HG02981 (cell line): ENCODE data around the gene SMAP2.

Experiments
- ATAC-seq: cut with Tn5 transposase; IDR thresholded peaks from one replicate; pipeline ENCODE4 v1.9.1; 2021; ENCODE audit warnings: mild to moderate bottlenecking, moderate library complexity; ENCODE audit not compliant: unreplicated experiment

The SMAP2 gene

DNA sequence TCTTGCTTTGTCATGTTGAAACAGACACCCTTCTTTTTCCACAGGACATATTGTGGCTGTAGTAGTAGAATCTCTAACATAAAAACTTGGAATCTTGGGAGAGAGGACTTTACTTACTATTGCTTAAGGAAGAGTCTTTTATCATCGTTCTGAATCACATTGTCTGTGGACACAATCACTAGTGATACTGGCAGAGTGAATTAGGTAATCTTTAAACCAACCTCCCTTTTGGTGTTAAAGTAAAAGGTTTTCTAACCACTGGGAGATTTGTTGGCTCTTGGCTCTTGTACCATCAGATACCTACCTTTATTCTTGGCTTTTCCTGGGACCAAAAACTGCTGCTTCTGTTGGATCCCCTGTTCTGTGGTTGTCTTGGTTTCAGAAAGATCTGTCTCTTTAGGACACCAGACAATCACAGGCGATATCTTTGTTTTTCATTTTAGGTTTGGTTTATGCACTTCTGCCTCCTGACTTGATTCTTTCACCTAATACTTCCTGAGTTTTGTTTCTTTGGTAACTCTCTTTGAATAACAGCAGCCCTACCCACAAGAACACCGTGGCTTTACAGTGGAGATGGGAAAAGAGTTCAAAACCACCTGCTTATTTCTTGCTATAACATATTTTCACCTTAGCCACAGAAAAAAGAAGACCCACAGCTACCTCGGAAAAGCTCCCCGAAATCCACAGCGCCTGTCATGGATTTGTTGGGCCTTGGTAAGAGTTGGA lies 40.2 kb downstream of the SMAP2 start:
- no peak for ATAC-seq

DNA sequence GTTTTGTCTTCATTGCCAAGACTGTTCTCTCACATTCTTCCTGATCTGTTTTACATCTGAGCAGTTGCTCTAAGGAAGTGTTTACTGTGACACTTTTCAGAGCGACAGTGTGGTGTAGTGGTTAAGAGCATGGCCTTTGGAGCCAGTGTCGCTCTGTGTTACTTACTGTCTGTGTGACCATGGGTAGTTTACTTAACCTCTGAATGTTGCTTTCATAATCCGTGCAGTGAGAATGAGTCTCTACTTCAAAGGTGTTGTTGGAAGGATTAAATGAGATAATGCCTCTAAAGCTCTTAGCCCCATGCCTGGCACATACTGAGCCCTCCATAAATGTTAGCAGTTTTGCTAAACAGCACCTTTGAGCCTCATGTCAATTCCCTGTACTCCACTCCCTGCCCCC lies 40.8 kb downstream of the SMAP2 start:
- ATAC-seq, result no peak

DNA sequence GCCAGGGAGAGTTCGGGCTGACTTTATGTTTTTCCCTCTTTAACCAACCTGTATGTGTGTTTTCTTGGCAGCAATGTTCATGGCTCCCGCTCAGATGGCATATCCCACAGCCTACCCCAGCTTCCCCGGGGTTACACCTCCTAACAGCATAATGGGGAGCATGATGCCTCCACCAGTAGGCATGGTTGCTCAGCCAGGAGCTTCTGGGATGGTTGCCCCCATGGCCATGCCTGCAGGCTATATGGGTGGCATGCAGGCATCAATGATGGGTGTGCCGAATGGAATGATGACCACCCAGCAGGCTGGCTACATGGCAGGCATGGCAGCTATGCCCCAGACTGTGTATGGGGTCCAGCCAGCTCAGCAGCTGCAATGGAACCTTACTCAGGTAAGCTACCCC lies 43.2 kb downstream of the SMAP2 start:
- no peak for ATAC-seq

DNA sequence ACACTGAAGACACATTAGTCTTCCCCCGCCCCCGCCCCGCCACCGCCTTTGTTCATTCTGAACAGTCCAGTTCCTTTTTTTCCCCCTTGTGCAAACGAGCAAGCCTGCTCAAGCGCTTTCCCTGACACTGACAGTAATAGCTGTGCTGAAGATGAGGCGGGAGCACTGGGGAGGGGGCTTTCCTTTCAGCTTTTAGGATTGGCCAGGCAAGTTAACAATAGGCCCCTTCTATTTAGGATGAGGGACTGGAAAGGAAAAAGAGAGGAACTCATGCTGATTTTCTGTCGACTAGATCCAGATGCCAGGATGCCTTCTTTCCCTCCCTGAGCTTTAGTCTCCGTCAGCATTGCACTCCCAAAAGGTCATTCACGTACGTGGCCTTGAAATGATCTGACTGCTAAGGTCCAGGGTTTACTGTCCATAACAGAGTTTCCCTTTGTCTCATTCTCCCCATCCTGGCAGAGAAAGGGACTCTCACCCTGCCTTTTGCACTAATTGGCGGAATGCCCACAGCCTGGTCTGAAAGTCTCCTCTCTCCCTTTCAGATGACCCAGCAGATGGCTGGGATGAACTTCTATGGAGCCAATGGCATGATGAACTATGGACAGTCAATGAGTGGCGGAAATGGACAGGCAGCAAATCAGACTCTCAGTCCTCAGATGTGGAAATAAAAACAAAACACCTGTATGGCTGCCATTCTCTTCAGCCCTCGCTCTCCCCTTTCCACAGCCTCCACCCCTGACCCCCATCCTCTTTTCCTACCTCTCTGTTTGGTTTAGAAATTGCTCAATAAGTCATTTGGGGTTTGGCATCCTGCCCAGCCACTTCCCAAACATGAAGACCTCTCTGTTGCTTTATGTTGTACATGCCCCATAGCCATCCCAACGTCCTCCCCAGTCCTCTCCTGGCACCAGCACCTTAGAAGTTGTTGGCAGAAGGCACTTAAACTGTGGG lies 48.2 kb downstream of the SMAP2 start:
- no peak for ATAC-seq

DNA sequence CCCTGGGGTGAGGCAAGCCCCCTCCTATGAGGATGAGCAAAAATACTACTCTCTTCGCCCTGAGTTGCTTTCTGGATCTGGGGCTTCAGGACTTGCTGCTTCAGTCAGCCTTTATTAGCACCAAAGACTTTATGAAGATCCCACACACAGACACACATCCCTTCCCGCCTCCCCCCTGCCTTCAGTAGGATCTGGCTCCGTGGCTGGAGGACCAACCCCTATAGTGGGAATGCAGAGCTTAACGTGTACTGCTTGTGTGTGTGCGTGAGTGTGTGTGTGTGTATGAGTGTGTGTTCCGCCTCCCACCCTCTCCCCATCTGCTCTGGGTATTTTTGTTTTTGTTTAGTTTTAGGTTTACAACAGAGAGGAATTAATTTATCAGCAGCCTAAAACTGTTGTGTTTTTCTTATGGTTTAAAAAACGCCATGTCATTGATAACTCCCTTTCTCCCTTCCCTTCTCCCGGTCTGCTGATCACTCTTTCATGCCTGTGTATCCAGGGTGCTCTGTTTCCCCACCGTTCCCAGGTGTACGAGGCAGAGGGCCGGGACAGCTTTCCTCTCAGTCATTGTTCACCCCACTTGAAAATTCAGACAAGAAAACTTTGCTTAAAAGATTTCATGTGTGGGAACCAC lies 49.2 kb downstream of the SMAP2 start:
- no peak for ATAC-seq

DNA sequence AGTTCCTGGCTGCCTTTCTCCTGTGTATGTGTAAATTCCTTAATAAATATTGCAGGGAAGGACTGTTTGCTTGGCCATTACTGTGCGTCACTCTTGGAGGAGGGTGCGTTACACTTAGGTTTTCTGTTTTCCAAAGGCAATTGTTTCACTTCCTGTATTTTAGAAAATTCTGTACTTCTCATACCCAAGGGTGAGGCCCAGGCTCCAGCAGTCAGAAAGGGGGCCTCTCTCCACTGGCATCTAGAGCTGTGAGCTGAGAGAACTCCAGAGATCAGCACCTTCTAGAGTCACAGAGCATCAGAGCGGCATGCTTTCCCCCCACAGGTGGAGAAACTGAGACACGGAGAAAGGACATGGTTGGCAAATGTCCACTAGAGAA lies 49.7 kb downstream of the SMAP2 start:
- no peak for ATAC-seq

DNA sequence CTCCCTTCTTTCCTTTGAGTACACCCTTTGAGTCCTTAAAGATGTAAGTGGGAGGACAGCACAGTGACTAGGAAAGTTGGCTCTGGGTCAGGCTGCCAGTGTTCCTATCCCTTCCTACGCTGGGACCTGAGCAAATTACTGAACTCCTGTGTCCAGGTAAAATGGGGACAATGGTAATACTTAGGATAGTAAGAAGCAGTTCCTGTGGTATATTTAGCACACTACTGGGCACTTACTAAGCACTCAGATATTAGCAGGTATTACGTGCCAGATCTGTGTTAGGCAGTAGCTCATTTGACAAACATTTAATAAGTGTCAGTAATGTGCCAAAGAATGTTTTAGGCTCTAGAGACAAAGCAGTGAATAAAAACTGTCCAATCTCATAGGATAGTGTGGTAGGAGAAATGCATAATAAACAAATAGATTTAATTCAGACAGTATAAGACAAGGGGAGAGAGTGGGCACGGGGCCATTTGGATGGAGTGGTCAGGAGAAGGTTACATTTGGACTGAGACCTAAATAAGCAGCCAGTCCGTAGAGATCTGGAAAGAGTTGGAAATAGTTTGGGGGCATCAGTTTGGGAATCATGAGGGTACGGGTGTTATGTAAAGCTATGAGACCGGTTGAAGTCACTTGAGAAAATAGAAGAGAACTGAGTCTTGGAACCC lies 50.6 kb downstream of the SMAP2 start:
- no peak for ATAC-seq

DNA sequence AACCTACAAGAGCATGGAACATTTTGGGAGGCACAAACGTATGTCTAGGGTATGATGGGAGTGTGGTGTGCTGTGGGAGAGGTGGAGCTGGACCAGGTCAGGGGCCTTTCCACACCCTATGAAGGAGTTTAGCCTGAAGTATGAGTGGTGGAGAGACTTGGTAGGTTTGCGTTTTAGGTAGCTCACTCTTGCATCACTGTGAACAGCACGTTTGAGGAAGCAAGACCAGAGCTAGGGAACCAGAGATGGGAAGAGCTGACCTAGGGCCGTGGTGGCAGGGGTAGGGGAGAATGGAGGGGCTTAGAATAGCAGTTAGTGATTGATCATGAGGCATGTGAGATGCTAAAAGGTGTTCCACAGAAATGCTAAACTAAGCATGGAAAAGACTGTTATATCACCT lies 51.7 kb downstream of the SMAP2 start:
- no peak for ATAC-seq

DNA sequence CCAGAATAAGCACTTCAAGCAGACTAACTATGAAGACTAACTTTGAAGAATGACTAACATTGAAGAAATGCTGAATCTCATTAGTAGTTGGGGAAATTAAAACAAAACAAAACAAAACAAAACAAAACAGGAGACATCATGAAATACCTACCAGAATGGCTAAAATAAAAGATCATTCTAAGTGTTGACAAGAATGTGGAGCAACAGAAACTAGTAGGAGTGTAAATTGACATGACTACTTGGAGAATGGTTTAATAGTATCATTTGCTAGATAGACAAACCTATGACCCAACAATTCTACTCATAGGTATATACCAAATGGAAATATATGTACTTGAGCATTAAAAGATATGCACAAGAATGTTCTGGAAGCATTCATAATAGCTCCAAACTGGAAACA lies 57.9 kb downstream of the SMAP2 start:
- no peak for ATAC-seq

DNA sequence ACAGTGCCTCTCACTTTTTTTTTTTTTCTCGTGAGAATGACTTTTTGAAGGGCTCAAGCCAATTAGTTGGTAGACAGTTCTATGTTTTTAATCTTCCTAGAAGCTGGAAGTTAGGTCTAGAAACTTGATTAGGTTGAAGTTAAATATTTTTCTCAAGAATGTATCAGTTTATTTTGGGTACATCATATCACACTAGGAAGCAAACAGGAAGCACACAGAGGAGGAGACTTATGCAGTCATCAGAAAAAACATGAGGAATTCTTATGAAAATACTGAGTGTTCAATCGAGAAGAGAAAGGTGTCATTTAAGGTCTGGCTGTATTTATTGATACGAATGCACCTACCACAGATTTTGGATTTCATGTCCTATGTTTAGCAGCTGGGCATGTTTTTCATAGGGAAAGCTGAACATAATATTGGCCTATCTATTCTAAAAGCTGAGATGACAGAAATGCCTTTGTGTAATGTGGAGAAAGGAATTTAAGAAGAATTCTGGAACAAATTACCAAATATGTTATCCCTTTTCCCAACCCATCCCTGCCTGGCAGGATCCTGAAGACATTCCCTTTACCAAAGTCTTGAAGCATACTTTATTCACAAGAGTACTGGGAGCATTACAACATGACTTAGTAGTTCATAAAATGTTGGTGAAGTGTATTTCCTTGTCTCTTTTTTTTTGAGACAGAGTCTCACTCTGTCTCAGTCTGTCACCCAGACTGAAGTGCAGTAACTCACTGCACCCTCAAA lies 59.3 kb downstream of the SMAP2 start:
- no peak for ATAC-seq

DNA sequence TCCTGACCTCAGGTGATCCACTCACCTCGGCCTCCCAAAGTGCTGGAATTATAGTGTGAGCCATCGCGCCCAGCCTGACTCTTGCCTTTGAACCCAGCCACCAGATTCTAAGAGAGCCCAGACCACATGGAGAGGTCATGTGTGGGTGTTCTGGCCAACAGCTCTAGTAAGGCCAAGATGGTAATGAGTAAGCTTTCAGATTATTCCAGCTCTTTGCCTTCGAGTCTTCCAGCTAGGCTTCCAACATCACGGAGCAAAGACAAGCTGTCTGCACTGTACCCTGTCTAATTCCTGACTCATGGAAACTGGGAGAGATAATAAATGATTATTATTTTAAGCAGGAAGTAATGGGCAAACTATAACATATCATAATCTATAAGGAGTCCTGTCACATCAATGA lies 61.9 kb downstream of the SMAP2 start:
- no peak for ATAC-seq

DNA sequence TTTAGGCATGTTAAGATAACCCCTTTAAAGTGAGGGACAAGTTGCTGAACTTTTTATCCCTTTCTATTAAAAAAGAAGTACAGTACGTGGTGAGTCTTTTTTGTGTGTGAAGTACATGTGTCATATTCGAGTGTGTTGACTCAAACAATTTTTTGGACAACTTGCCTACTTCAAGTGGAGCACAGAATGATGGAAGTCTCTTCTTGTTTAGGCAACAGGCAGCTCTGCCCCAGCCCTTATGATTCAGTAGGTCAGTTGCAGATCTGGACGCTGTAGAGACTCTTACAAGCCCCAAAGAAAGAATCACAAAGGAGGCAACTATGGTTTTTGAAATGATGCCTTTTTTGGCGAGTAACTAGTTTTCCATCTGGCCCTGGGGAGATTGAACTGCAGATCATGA lies 62.3 kb downstream of the SMAP2 start:
- ATAC-seq, result no peak

DNA sequence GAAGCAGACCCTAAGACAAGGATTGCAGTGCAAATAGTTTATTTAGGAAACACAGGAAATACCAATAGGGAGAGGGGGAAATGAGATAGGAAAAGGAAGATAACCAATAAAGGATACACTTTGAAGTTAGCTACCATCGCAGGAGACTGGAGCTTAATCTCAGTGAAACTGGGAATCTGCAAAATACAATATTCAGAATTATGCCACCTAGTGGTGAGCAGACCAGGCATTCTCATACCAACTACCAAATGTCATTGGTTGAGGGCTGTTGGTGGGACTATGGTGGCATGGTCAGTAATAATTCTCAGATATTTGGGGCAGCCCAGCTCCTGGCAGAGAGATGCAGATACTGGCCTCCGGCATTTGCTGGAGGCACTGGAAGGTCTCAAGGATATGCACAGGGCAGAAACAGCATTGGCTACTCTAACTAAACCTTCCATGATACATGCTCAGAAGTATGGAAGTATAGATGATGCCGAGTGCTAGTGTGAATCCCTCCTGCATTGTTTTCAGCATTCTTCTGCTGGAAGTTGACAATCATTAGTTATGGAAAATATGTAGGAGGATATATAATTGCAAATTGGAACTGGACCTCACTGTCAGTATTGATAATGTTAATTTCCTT lies 65.0 kb downstream of the SMAP2 start:
- no peak for ATAC-seq

DNA sequence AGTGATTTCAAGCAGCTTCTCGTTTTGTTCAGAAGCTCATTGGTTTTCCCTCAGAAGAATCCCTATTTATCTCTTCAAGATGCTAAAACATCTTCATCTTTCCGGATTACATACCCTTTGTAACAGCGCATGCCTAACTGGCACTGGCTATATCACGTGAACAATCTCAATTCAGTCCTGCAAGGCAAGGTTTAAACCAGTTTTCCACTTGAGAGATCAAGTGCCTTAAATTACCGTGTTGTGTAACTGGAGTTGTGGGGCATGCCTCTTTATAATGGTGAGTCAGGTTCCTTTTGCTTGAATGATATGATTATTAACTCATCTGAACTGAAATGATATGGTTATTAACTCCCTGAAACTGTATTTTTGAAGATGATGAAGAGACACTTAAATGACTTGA lies 65.7 kb downstream of the SMAP2 start:
- ATAC-seq, result no peak

DNA sequence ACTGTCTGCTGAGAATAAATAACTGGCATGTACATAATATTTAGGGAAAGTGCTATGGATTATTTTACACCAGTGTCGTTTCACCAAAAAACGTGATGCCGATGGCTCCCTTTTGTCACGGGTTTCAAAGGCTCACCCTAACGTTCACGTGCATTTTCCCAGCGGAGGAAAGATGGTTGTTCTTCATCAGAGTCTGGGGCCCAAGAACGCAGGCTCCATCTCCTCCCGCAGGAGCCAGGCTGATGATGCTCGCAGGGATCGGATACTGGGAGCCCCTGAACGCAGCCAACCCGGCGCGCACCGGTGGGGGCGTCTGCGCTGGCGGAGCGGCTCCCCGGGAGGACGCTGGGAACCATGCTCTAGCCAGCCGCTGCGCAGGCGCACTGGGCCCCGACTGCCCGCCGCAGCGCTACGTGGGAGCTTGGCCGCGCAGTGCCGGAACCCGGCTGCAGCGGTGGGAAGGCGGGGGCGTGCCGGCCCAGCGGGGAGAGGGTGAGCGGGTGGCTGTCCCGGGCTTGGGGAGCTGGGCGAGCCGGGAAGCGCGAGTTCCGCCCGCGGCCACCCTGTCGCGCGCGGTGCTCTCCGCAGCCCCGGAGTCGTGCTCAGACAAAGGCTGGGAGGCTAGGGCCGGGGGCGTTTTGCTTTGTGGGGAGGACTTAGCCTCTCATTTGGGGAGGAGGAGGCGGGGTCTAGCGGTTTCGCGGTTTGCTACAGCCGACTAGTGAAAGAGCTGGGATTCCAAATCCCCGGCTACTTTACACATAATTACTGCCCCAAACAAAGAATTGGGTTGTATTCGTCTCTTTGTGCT lies 76.4 kb downstream of the SMAP2 start, which contains the start of gene ZFP69B:
ZFP69B (plus strand) TSS at position 793 of the 811 bp plus-strand sequence. CDS start 486 bp downstream, outside the sequence.
- peak; percentile 77 for ATAC-seq

DNA sequence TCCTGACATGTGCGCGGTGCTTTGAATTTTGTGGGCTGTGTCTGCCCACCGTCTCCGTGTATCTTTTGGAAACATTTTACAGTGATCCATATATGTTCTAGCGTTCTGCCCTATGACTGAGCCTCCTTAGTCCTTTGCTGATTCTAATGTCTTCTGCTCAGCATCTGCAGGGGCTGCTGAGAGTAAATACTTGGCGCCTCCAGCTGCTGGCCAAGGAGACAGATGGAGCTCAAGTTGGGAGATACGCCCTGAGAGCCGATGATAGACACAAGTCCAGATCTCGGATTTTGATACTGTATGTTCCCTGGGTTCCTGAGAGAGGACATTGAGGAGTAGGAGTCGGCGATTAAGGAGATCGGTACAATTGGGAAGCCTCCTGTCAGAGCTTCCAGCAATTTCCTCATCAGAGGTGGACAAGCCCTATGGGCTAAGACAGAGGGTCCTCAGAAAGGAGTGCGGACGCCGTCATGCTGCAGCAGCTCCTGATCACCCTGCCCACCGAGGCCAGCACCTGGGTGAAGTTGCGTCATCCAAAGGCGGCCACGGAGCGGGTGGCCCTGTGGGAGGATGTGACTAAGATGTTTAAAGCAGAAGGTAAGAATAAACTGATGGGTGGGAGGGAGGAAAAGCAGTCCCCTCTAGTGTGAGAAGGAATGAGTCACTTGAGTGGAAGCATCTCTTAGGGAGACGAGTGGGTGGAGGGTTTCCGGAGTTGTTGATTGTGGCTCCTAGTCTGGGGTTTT lies 77.1 kb downstream of the SMAP2 start:
- peak; percentile 38 for ATAC-seq

DNA sequence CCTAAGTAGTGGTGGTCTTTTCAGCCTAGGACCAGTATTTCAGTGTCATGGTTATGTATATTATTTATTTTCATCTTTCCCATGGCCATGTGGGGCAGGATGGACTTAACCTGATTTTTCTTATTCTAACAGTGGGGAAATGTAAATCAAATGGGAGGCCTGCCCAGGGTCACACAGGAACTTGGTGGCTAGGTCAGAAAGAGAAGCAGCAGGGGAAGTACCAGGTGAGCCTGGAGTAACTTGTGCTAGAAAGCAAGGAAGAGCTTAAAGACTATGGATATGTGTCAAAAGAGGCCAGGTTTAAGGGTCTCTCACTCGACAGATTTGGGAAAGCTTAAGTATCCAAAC lies 77.7 kb downstream of the SMAP2 start:
- ATAC-seq, result no peak

DNA sequence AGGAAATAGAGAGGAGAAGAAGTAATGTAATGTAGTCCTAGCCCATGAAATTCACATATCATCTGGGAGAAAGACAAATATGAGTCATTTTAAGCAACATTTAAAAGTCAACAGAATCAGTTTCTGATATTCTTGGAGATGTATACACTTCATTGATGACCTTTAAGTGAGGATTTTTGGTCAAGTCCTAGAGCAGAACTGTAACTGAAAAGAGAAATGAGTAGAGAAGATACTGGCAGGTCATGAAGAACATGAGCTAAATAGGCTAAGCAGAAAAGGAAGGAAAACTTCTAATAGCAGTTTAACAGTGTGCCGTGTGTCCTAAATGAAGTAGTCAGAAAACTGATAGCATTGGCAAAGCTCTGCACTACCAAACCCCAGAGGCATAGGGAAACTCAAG lies 81.3 kb downstream of the SMAP2 start:
- no peak for ATAC-seq
